Activated T-cell treated with anti-CD3 and anti-CD28 coated beads for 1 hour (primary cell): Measurements from ENCODE around the gene NHP2.
"Not testable (repeated sequence)": the region's sequence is repeated elsewhere in the genome, so short reads cannot be mapped to it uniquely, and the experiment has no call there.

Experiments
- DNase-seq: peaks from one replicate; pipeline ENCODE4 v3.0.0-alpha.2; 2020; ENCODE audit warnings: low read depth

The NHP2 gene

GRCh38 chr5:178153530-178154340 lies at the start of gene NHP2:
Gene NHP2 (minus strand): TSS chr5:178153885. CDS start chr5:178153817, 68 bp downstream.
- peak; percentile 94 for DNase-seq

- no peak for DNase-seq
Measured at GRCh38 chr5:178202541-178202940, 48.9 kb upstream of the NHP2 start.

GRCh38 chr5:178201927-178202235 lies 48.2 kb upstream of the NHP2 start:
- DNase-seq, result no peak

- no peak for DNase-seq
Measured at GRCh38 chr5:178201221-178201926, 47.7 kb upstream of the NHP2 start.

- DNase-seq, result no peak
Measured at GRCh38 chr5:178199581-178200434, 46.1 kb upstream of the NHP2 start.

GRCh38 chr5:178198706-178199105 lies 45.0 kb upstream of the NHP2 start:
- DNase-seq, result no peak

GRCh38 chr5:178198151-178198550 lies 44.5 kb upstream of the NHP2 start:
- DNase-seq, result not testable (repeated sequence)

GRCh38 chr5:178196986-178197385 lies 43.3 kb upstream of the NHP2 start:
- no peak for DNase-seq

- DNase-seq, result no peak
Measured at GRCh38 chr5:178196281-178196812, 42.7 kb upstream of the NHP2 start.

GRCh38 chr5:178194026-178194425 lies 40.3 kb upstream of the NHP2 start:
- DNase-seq, result no peak

GRCh38 chr5:178193251-178193809 lies 39.6 kb upstream of the NHP2 start:
- no peak for DNase-seq

GRCh38 chr5:178192787-178193186 lies 39.1 kb upstream of the NHP2 start:
- no peak for DNase-seq

- no peak for DNase-seq
Measured at GRCh38 chr5:178192244-178192643, 38.6 kb upstream of the NHP2 start.

GRCh38 chr5:178191661-178192060 lies 38.0 kb upstream of the NHP2 start:
- no peak for DNase-seq

GRCh38 chr5:178189433-178189832 lies 35.7 kb upstream of the NHP2 start:
- DNase-seq, result no peak

- DNase-seq, result no peak
Measured at GRCh38 chr5:178187014-178187413, 33.3 kb upstream of the NHP2 start, which contains the start of gene GMCL2. Gene GMCL2 (minus strand): TSS chr5:178187371. CDS start chr5:178187299, 72 bp downstream.

GRCh38 chr5:178186427-178186826 lies 32.7 kb upstream of the NHP2 start:
- no peak for DNase-seq

- no peak for DNase-seq
Measured at GRCh38 chr5:178182158-178182876, 28.6 kb upstream of the NHP2 start.

GRCh38 chr5:178180141-178180863 lies 26.6 kb upstream of the NHP2 start:
- DNase-seq, result no peak

- DNase-seq, result no peak
Measured at GRCh38 chr5:178177569-178177968, 23.9 kb upstream of the NHP2 start.

GRCh38 chr5:178176791-178177190 lies 23.1 kb upstream of the NHP2 start:
- no peak for DNase-seq
